Gastroesophageal sphincter (tissue), 3 donors: Measurements from ENCODE around the gene CDK16.

Experiments
- CTCF ChIP-seq, 4 experiments: fragments of 200-600 bp in 2 of 4; fragments of 450-650 bp in 2 of 4; sonication (generic) in 1 of 4; IDR thresholded peaks; one replicate each; pipeline ENCODE4 v1.5.1; 2017 to 2019; ENCODE audit warnings: antibody characterized with exemption in 4 of 4, mild to moderate bottlenecking in 2 of 4, moderate library complexity in 2 of 4
- POLR2AphosphoS5 ChIP-seq: sonication (generic); formaldehyde crosslinking; IDR thresholded peaks from one replicate; pipeline ENCODE4 v1.6.1; 2017; ENCODE audit warnings: antibody characterized with exemption

GRCh38 chrX:47221756-47222155 lies 3.3 kb downstream of the CDK16 start:
- no peak for TF ChIP-seq POLR2AphosphoS5
- TF ChIP-seq CTCF (IDR thresholded peaks at IDR 0.05) = no peak
